GM12864 (cell line): ENCODE data around the gene KRT85.

Experiments used
- DNase-seq: peaks from one replicate; pipeline ENCODE4 v3.0.0-alpha.2; 2011; ENCODE audit warnings: low read depth
- H3K4me3 ChIP-seq: 2 replicates; pipeline ENCODE4 v1.5.1; 2011; ENCODE audit warnings: mild to moderate bottlenecking, low read depth, low read length, control low read depth
- TF ChIP-seq, protein P1 (sequence below): IDR thresholded peaks from 2 replicates; pipeline ENCODE4 v1.5.1; 2011; ENCODE audit warnings: low read depth, mild to moderate bottlenecking, moderate library complexity, low read length, control low read depth, inconsistent platforms; ENCODE audit errors: missing control alignments

KRT85 gene

DNA sequence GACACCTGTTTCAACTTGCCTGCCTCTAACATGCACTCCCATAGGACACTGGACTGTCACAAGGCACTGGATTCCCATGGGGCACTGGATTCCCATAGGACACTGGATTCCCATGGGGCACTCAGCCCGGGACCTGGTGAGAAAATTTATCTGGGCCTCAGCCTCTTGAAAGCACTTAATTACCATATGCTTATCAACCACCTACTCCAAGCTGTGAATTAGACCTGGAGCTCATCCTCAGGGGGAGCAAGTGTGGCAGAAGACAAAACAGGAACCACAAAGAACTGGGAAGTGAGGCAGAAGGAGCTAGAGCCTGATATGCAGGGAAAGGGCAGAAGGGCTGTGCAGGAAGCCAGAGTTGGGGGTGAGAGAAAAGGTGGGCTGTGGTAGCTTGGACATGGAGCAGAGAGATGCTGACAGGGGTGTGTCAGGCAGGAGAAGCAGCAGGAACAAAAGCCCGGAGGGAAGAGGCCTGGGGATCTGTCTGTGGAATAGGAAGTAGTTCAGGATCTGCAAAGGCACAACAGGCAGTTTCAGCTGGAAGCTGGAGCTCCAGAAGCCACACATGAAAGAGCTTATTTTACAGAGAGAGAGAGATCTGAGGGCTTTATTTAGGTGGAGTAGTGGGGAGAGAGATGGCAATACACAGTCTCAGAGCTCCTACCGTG is 35.7 kb upstream of the KRT85 start:
- DNase-seq, result no peak
- TF ChIP-seq, protein P1, sequence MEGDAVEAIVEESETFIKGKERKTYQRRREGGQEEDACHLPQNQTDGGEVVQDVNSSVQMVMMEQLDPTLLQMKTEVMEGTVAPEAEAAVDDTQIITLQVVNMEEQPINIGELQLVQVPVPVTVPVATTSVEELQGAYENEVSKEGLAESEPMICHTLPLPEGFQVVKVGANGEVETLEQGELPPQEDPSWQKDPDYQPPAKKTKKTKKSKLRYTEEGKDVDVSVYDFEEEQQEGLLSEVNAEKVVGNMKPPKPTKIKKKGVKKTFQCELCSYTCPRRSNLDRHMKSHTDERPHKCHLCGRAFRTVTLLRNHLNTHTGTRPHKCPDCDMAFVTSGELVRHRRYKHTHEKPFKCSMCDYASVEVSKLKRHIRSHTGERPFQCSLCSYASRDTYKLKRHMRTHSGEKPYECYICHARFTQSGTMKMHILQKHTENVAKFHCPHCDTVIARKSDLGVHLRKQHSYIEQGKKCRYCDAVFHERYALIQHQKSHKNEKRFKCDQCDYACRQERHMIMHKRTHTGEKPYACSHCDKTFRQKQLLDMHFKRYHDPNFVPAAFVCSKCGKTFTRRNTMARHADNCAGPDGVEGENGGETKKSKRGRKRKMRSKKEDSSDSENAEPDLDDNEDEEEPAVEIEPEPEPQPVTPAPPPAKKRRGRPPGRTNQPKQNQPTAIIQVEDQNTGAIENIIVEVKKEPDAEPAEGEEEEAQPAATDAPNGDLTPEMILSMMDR, result no peak
- no peak overlapping the region for H3K4me3 ChIP-seq

DNA sequence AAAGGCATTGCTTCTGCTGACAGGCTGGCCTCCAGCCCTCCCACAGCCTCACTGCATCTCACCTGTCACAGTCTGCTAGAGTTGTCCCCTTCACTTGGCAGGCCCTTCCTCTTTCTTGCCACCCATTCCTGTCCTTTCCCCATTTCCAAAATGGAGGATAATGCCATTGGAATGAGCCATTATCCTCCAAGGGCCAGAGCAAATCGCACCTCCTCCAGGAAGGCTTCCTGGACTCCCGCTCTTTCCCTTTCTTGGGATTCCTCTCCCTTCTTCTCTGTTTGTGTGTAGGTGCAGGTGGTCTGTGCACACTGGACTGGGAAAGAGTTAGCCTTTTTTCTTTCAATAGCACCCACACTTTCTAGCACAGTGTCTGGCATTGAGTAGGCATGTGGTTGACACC is 35.1 kb upstream of the KRT85 start:
- H3K4me3 ChIP-seq, result no peak overlapping the region
- TF ChIP-seq, protein P1, result no peak
- no peak for DNase-seq

DNA sequence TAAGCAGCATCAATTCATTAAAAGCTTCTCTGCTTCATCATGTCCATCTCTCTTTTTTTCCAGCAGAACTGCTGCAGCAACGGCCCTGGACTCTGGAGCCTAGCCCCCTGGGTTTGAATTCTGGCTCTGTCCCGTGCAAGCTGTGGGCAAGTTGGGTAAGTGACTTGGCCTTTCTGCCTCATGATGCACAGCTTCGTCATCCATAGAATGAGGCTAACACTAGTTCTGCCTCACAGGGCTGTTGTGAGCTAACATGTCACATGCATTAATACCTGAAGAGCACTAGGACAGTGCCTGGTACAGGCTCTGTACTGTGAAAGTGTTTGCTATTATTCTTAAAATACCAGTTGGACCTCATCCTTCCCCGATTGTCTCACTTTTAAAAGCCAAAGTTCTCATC is 34.6 kb upstream of the KRT85 start:
- H3K4me3 ChIP-seq, result no peak overlapping the region
- TF ChIP-seq, protein P1, result no peak
- no peak for DNase-seq

DNA sequence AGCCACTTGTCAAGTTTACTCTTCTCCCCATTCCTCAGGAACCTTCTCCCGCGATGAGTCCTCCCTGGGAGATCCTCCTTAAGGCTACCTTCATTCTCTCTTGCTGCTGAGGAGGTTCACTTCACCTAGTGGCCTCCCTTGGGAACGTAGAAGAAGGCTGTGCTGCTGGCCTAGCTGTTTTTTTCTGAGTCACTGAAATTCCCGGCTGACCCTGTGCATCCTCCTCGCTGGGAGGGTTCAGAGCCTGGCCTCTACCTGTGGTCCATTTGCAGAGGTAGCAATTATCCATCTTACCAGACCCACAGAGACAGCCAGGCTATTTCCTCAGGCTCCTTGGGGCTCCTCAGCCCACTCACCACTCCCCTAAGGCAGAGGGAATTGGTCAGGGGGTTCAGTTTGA is 34.2 kb upstream of the KRT85 start:
- H3K4me3 ChIP-seq, result no peak overlapping the region
- no peak for DNase-seq
- TF ChIP-seq, protein P1, result no peak

DNA sequence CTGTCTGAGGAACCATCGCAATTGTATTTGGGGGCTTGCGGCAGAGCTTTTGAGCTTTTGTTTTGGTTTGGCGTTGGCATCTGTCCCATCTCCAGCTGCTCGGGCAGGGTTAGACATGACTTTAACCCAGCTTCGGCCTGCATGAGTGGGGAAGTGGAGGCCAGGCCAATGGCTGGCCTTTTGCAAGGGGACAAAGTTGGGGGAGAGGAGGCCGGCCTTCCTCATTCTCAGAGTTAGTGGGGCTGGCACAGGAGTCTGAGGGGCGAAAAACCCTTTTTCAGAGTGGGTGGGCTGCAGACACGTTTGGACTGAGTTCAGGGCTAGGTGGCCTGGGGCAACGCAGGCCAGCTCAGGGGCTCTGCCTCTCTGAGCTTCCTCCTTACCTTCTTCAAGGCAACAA is 33.6 kb upstream of the KRT85 start:
- TF ChIP-seq, protein P1, result no peak
- DNase-seq, result no peak
- H3K4me3 ChIP-seq, result no peak overlapping the region

DNA sequence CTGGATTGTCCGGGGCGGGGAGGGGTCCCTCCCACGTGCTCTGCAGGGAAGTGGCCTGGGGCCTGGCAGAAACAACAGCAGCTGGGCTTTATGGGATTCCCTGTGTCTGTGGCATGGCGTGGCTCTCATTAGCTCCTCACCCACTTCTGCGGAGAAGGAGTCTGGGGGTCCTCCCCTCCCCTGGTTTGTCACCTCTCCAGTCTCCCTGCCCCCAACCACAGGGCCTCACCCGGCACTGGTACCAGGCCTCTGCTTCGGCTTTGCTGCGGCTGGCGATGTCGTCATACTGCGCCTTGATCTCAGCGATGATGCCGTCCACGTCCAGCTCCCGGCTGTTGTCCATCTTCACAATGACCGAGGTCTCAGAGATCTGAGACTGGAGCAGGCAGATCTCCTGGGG is 32.5 kb upstream of the KRT85 start:
- TF ChIP-seq, protein P1, result no peak
- no peak for DNase-seq
- H3K4me3 ChIP-seq, result no peak overlapping the region

DNA sequence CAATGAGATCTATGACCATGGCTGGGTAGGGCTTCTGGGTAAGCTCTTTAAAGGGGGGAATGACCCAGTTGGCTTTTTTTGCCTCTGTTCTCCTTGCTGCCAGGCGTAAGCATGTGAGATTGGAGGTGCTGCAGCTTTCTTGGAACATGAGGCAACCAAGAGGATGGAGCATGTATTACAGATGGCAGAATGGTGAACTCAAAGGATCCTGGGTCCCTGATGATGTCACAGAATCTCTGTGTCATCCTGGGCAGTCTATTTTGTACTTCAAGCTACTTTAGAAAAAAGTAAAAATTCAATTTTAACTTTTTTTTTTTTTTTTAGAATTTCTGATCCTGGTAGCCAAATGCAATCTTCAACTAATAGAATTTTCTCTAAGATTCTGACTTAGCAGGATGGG is 30.9 kb upstream of the KRT85 start:
- TF ChIP-seq, protein P1, result no peak

More for the DNA sequence above, 30.9 kb upstream of the KRT85 start:
- no peak for DNase-seq
- H3K4me3 ChIP-seq, result no peak overlapping the region
